T-helper 1 cell treated with Interleukin-12 subunit alpha and Interleukin-12 subunit beta and Interleukin-4 antibody, amounts not matched to agents 30 μg/mL and 1 μg/mL, for 36 hours (primary cell): ENCODE data around the gene SELPLG.

ENCODE experiments used
- H3K27ac Mint-ChIP-seq: one replicate; pipeline ENCODE4 v1.8.0; 2021; ENCODE audit warnings: mild to moderate bottlenecking, mixed read lengths
- H3K27me3 Mint-ChIP-seq: one replicate; pipeline ENCODE4 v1.8.0; 2021; ENCODE audit warnings: low read depth, mixed read lengths
- H3K36me3 Mint-ChIP-seq: one replicate; pipeline ENCODE4 v1.8.0; 2021; ENCODE audit warnings: low read depth, mixed read lengths
- H3K4me1 Mint-ChIP-seq: one replicate; pipeline ENCODE4 v1.8.0; 2021; ENCODE audit warnings: low read depth, mixed read lengths
- H3K4me3 Mint-ChIP-seq: one replicate; pipeline ENCODE4 v1.8.0; 2021; ENCODE audit warnings: mild to moderate bottlenecking, moderate library complexity, mixed read lengths
- H3K9me3 Mint-ChIP-seq: one replicate; pipeline ENCODE4 v1.8.0; 2021; ENCODE audit warnings: mixed read lengths

Gene SELPLG

DNA sequence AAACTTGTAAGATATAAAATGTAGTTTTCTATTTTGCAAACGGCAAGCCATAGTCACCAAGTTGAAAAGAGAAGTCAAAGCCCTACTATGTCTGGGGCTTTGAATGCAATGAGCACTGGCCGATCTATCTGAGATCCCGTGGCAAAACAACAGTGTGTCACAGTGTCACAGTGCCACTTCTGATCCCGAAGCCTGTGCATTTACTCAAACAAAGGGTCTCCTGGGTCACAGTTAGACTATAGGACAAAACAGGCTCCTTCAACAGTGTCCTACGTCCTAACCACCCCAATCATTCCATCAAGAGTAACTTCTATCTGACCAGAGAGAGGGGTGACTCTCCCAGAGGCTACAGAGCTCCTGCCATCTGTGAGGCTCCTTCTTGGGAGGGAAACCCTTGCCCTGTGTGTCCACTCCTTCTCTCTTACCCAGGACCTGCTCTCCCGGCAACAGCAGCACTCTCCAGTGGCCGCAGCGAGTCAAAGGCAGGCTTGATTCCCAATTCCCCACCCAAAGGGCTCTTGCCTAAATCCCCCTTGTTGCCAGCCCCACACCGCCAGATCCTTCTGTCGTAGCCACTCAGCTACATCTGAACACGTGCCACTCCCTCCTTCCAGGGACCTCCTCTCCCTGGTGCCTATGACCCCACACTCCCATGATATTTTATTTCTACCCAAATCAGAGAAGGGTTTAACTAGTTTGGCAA, 14.0 kb upstream of the SELPLG start:
- Mint-ChIP-seq H3K9me3 (no peaks in the 10 kb centered on the region), H3K27me3 (no peaks in the 10 kb centered on the region), H3K27ac (peak overlapping the region; percentile 45), H3K36me3 (peaks cover 24% of the 10 kb centered on the region), H3K4me1 (peaks cover 27% of the 10 kb centered on the region), H3K4me3 (no peak overlapping the region)

DNA sequence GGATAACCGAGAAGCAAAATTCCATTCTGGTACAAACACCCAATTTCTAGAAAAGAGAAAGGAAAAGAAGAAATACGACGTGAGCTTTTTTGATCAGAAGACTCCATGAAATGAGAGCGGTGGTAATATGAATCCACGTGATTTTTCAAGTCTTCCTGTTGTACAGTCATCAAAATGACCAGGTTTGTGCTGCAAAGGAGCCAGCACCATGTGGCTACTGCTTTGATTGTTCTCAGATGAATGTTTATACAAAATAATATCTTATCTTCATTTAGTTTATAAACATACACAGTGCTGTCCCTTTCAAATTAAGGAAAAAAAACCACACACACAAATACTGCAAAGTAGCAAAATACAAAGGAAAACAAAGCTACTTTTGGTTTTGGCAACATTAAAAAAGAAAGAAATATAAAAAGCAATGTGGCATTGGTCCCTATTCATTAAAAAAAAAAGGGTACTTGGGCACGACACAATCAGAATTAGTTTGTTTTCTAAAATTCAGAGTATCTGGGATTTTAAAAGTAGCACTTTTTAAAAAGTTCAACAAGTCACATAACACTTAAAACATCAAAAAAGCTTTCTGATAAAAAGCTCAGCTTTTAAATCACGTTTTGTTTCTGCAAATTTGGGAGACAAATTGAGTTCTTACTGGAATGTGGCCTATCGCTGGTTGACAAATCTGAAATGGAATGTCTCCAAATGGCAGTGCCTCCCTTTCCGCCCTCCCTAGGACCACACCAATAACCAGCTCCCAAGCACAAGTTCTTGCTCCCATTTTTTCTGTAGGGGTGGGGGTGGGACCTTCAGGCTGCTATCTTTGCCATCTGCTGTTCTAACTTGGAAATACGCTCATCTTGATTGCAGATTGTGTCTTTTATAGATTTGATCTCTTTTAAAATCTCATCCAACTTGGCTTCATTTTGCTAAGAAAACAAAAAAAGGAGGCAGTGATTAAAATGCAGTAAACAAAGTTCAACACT, 13.2 kb upstream of the SELPLG start:
- peaks cover 30% of the 10 kb centered on the region for H3K4me1 Mint-ChIP-seq
- no peaks in the 10 kb centered on the region for H3K9me3 Mint-ChIP-seq
- no peaks in the 10 kb centered on the region for H3K27me3 Mint-ChIP-seq
- peak overlapping the region; percentile 85 for H3K27ac Mint-ChIP-seq
- peaks cover 26% of the 10 kb centered on the region for H3K36me3 Mint-ChIP-seq
- peak overlapping the region; percentile 57 for H3K4me3 Mint-ChIP-seq

DNA sequence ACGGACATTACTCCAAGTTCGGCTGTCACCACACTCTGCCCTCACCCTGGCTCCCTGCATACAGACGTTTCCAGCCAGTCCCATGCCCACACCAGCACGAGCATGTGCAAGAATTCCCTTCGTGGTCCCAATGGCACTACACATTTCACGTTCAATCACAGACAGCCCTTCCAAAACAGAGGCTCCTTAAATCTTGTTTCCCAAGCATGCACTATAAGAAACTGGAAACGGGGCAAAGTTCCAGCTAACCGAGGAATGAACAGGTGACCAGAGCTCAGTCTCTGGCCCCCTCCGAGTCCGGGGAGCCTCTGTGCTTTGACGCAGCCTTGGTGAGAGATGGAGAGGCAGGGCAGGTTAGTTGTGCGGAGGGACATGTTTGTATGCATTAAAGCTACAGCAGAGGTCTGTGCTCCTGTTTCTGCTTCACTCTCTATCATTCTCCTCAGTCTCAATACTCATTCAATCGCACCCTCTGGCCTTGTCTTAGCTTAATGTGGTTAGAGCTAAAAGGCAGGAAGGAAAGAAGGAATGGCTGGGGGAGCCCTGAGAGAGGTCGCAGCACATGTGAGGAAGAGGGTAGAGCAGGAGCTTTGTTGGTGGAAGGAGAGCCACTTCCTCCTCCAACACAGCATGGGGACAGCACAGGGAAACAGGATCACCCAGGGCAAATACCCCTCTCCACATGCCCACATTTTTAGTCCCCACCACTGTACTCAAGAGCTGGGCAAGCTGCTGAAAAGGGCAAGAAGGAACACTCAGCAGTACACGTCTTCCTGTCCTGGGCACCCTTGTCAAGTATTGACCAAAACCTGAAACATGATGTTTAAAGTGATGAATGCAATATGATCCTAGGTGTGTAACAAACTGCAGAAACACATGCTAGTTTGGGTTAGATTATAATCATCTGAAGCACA, 12.2 kb upstream of the SELPLG start:
- Mint-ChIP-seq H3K36me3 (peaks cover 22% of the 10 kb centered on the region), H3K9me3 (no peaks in the 10 kb centered on the region), H3K27me3 (no peaks in the 10 kb centered on the region), H3K27ac (peak overlapping the region; percentile 85), H3K4me1 (peaks cover 30% of the 10 kb centered on the region), H3K4me3 (peak overlapping the region; percentile 57)

DNA sequence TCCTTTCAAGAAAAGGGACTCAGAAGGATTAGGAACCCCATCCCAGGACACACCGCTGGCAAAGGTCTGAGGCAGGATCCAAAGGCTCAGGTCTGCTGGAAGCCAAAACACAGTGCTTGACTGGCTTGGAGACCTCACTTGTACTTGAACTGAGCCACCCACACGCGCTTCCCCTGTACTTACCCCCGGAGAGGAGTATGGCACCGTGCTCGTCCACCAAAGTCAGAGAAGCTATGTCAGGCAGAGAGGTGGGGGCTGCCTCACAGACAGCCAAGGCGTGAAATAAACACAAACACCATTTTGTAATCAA, 11.1 kb upstream of the SELPLG start:
- no peaks in the 10 kb centered on the region for H3K9me3 Mint-ChIP-seq
- no peak overlapping the region for H3K27ac Mint-ChIP-seq
- peaks cover 22% of the 10 kb centered on the region for H3K36me3 Mint-ChIP-seq
- H3K4me1 Mint-ChIP-seq: peaks cover 37% of the 10 kb centered on the region
- no peak overlapping the region for H3K4me3 Mint-ChIP-seq
- no peaks in the 10 kb centered on the region for H3K27me3 Mint-ChIP-seq

DNA sequence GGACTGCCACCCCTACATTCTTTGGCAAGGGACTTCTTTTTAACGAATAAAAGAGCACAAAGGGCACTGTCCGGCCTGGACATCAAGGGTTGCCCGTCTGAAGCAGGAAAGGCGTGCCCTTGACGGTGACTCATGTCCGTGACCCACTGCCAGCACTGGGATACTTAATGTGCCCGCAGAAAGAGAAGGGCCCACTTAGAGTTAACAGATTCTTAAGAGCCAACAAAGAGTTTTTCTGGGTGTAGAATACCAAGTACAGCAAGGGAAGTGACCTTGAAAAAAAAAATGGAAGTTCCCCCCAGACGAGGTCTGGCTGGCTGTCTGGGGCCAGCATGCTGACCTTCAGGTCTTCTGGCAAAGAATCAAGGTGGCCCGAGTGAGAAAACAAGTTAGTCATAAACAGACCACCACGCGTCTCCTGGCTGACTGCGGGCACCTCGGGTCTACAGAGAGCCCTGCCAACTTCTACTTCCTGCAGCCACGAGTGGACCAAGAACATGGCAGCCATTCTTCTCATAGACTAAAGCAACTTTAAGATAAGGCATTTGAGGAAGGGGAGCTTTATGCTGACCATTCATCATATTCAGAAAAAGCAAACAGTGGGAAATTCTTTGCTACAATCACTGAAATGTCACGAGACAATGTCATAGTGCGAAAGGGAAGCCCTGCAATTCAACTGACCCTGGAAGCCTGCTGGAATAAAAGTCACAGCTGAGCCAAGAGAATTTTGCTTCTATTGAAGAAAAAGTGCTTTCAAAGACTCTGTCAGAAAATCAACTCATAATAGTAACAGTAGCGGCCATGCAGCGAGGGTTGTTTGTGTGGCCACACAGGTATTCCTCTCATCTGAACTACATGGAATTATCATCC, 10.5 kb upstream of the SELPLG start:
- Mint-ChIP-seq H3K36me3 (peaks cover 21% of the 10 kb centered on the region), H3K27ac (no peak overlapping the region), H3K9me3 (no peaks in the 10 kb centered on the region), H3K4me3 (no peak overlapping the region), H3K4me1 (peaks cover 37% of the 10 kb centered on the region), H3K27me3 (no peaks in the 10 kb centered on the region)

DNA sequence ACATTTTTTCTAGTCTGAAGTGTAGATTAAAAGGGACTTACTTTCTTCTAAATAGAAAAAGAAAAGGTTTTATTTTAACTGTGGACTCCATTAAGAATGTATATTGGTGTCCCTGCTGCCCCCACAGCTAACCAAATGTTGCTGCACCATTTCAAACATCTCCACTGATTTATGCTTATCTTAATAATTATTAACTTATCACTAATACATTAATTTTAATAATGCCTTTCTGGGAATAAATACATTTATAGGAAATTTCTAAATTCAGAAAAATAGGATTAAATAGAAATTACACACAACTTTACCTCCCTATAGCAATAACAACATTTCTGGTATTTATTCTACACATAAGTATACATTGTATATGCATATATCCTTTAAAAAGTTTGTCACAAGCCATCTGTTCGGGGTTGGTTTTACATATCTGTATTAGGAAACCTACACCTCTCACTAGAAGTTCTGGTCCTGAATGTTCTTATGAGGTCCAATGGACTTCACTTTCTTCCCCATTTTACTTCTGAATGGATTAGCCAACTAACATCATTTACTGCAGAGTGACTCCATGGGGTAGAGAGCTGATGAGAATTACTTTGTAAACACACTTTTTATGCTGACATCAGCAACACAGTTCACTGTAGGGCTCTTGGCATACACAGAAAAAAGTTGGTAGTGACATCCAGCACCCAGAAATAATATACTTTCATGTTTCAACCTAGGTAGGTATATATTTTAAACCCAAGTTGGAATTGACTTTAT, 9.4 kb upstream of the SELPLG start:
- H3K27me3 Mint-ChIP-seq: no peaks in the 10 kb centered on the region
- no peak overlapping the region for H3K27ac Mint-ChIP-seq
- H3K36me3 Mint-ChIP-seq: peaks cover 20% of the 10 kb centered on the region
- peaks cover 37% of the 10 kb centered on the region for H3K4me1 Mint-ChIP-seq
- no peaks in the 10 kb centered on the region for H3K9me3 Mint-ChIP-seq
- H3K4me3 Mint-ChIP-seq: no peak overlapping the region

DNA sequence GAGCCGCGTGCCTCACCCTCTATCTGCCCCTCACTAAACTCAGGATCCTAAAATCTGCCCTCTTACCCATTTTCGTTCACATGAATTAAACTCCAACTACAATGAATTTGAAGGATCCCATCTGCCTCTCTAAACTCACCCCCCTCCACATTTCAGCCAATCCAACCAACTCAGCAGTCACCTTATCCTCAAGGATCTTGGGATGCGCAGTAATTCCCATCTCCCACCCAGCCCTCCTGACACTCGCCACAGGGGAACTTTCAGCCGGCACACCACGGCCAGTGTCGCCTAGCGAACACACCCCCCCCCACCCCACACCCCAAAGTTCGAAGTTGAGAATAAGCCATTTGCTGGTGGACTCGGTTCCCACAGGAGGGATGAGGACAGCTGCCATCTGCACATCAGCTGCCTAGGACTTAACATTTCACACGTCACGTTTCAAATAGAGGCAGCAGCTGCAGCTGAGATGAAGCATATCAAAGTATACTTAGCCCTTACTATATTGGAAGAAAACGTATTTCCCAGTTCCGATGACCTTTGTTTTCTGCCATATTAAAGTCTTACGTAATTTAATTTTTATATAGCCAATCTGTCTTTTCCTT, 8.7 kb upstream of the SELPLG start:
- no peak overlapping the region for H3K27ac Mint-ChIP-seq
- peaks cover 20% of the 10 kb centered on the region for H3K36me3 Mint-ChIP-seq
- no peaks in the 10 kb centered on the region for H3K27me3 Mint-ChIP-seq
- no peak overlapping the region for H3K4me3 Mint-ChIP-seq
- no peaks in the 10 kb centered on the region for H3K9me3 Mint-ChIP-seq
- H3K4me1 Mint-ChIP-seq: peaks cover 38% of the 10 kb centered on the region

DNA sequence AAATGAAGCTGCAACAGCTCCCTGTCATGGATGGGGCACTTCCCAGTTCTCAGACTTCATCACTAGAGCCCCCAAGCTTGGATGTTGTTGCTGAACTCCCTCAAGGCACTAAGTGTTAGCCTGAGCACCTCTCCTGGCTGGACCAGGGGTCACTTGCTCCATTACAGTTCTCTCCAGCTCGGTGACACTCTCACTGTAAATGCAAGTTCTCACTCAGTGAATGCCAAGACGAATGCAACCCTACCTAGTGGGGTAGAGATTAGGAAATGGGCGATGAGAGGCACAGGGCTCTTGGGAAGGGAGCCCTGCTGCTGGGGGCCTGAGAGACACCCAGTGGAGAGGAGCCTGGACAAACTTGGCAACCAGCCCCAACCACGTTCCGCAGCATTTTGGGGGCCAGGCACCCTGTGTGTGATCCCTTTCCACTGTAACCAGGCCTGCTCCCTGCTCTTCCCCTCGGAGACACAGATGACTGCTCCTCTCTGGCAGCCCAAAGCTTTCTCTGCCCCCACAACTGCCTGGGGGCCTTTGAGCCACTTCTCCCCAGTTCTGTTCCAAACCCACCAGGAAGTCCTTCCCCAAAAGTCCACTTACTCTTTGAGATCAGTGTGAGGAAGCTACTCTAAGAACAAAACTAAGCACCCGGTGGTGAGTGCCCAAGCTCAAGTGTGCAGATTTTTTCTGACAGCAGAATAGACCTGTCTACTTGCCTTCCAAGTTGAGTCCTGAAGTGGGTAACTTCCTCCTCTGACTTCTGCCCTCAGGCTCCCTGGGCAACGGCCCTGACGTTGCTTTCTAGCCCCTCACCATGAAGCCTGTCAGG, 8.0 kb upstream of the SELPLG start:
- Mint-ChIP-seq H3K27ac (no peak overlapping the region), H3K4me1 (peaks cover 42% of the 10 kb centered on the region)

DNA sequence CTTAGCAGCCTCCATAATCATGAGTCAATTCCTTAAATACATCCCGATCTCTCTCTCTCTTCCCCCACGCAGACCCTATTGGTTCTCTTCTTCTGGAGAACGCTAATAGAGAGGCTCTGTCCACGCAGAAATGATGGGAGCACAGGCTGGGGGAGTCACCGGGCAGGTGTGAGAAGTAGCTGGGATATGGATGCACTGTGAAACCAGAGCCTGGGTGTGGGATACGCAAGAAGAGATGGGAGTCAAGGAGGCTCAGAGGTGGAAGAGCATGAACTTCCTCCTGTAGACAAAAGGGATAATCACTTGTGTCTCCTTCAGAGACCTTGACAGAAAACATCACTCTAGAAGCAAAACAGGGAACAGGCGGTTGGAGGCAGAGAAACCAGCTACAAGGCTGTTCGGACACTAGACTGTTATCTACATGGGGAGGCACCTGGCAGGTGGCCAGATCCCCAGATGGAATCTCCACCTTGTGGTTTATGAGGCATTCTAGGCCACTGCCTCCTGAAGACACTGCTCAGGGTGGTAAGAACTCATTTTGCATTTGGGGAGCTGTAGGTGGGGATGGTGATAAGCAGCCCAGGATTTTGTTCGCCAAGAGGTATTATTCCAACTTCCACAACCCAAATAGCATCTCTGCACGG, 7.2 kb upstream of the SELPLG start:
- Mint-ChIP-seq H3K36me3 (peaks cover 18% of the 10 kb centered on the region), H3K9me3 (no peaks in the 10 kb centered on the region), H3K4me3 (no peak overlapping the region), H3K27me3 (no peaks in the 10 kb centered on the region), H3K27ac (no peak overlapping the region), H3K4me1 (peaks cover 41% of the 10 kb centered on the region)

More for the DNA sequence above, 8.0 kb upstream of the SELPLG start:
- H3K4me3 Mint-ChIP-seq: no peak overlapping the region
- peaks cover 18% of the 10 kb centered on the region for H3K36me3 Mint-ChIP-seq
- no peaks in the 10 kb centered on the region for H3K9me3 Mint-ChIP-seq
- H3K27me3 Mint-ChIP-seq: no peaks in the 10 kb centered on the region

DNA sequence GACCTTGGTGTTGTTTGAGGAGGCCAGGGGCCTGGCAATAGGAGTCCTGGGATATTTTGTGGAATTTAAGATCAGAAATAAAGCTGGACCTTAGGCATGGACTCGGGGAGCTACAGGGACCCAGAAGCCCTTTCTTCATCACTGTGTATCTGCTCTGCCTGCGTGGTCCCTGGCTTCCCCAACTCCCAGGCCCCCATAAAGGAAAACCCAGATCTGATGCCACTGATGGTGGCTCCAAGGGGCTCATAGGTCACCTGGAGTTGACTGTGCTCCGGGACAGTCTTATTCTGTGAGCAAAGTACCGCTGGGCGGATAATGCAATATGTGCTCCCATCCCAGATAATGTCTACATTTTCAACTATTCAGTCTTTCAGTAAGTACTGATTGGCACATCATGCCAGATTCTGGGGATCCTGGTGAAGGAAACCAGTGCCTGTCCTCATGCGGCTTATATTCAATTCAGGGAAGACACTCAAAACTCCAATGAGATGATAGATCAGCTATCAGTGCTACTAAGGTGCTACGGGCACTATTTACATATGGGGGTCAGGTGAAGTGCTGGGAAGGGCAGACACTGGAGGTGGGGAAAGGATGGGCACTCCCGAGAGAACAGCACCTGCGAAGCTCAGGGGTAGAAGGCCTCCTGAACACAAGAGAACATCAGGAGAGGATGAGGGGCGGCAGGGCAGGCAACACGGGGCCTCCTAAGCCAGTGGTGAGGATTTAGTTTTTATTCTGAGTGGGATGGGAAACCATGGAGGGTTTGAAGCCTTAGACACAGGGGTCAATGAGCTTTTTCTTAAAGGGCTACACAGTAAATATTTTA, 5.5 kb upstream of the SELPLG start:
- Mint-ChIP-seq H3K4me3 (no peak overlapping the region), H3K27me3 (no peaks in the 10 kb centered on the region), H3K27ac (peak overlapping the region; percentile 52), H3K4me1 (peaks cover 46% of the 10 kb centered on the region), H3K9me3 (no peaks in the 10 kb centered on the region), H3K36me3 (peaks cover 10% of the 10 kb centered on the region)

DNA sequence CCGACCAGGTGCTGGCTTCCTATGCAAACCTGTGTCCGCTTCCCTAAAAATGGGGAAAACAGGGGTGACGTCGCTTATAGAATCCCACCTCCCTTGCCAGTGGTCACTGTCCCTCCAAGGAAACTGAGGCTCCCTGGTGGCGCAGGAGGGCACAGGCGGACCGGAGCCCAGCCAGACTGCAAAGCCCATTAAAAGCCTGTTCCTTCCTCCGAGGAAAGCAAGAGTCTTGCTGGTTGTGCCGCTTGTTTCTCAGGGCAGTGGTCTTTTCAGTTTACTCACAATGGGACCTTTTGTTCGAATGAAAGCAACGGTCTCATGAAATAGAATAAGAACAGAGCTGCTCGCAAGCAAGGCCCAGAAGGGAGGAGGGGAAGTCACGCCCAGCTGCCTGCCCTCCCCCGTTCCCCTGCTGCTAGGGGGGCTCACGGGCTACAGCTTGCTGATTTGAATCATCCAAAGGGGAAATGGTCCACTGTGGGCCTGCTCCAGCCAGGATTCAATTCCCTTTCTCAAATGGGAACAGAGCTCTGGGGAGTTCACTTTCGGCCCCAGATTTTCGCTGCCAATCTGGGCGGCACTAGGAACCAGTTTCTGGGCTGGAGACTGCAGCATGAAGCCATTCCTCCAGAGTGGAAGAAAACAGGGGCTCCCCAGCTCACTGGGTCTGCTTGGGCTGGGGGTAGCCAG, 4.6 kb upstream of the SELPLG start:
- Mint-ChIP-seq H3K4me1 (peaks cover 53% of the 10 kb centered on the region), H3K9me3 (no peaks in the 10 kb centered on the region), H3K4me3 (no peak overlapping the region), H3K27ac (no peak overlapping the region), H3K27me3 (no peaks in the 10 kb centered on the region), H3K36me3 (peaks cover 16% of the 10 kb centered on the region)
